Measurements from ENCODE around the gene IDH2. TPM values are rescaled to one million over a fixed set of nuclear protein-coding genes. Genes with fewer than 3 reads are reported as not detected.
A peak's percentile ranks its signal among the peaks of the same experiment; 100 is the strongest.

Gene IDH2
- total and polyA plus RNA-seq, 2 of the 13 experiments (the other 11 are each of a cell fraction or from before 2014, with no cell fraction given), result 121 to 145 TPM

DNA sequence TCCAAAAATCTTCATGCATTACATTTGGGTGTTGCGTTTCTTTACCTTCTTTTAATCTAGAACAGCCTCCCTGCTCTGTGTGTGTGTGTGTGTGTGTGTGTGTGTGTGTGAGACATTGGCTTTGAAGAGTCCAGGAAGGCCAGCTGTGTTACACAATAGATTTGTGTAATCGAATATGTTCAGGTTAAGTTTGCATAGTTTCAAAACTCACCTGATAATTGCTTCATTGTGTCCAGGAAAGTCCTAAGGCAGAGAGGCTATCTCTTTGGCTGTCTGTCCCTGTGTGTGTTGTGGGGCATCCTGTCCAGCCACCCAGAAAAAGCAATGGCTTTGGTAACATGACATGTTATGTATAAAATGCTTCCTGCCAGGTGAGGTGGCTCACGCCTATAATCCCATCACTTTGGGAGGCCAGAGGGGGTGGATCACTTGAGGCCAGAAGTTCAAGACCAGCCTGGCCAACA lies 63.6 kb downstream of the IDH2 start (continued):
- TF ChIP-seq ZSCAN29 (CRISPR knock-in tag; conservative IDR thresholded peaks at IDR 0.05) (0 out of 2 replicates have a peak, but pooled peaks have one; percentile 33), EP300 (IDR thresholded peaks at IDR 0.05; ENCODE audit: low read depth in 2 of 2, low read length in 2 of 2) (peak; percentile 41 to 82; a peak in 2 of 4 replicates), EP300 (CRISPR knock-in tag; IDR thresholded peaks at IDR 0.05; ENCODE audit: borderline replicate concordance) (peak; percentile 32; the same call in 1 of the 2 replicates), RFX5 (IDR thresholded peaks at IDR 0.05; ENCODE audit: low read depth, low read length) (no peak), NFATC3 (CRISPR knock-in tag; IDR thresholded peaks at IDR 0.05) (no peak), MIXL1 (CRISPR knock-in tag; IDR thresholded peaks at IDR 0.05) (0 out of 2 replicates have a peak, but pooled peaks have one; percentile 18), SOX13 (IDR thresholded peaks at IDR 0.05) (peak; percentile 92), SOX13 (CRISPR knock-in tag; conservative IDR thresholded peaks at IDR 0.05 in 1 of 2, IDR thresholded peaks at IDR 0.05 in 1 of 2) (peak in 1 of 2 experiments; percentile 94; a peak in 2 of 4 replicates), SIX4 (CRISPR knock-in tag; IDR thresholded peaks at IDR 0.05) (peak; percentile 53), REPIN1 (CRISPR knock-in tag; IDR thresholded peaks at IDR 0.05; ENCODE audit: borderline replicate concordance, low read depth) (peak; percentile 76), DPF2 (CRISPR knock-in tag; IDR thresholded peaks at IDR 0.05; ENCODE audit: borderline replicate concordance, low read depth) (peak; percentile 90), SIX1 (CRISPR knock-in tag; IDR thresholded peaks at IDR 0.05; ENCODE audit: borderline replicate concordance) (peak; percentile 84; the same call in 1 of the 2 replicates), ZEB1 (IDR thresholded peaks at IDR 0.05; ENCODE audit: insufficient replicate concordance, low read depth) (peak; percentile 91), TBX2 (CRISPR knock-in tag; IDR thresholded peaks at IDR 0.05; ENCODE audit: borderline replicate concordance) (peak; percentile 86; the same call in 1 of the 2 replicates), ZNF34 (CRISPR knock-in tag; IDR thresholded peaks at IDR 0.05; ENCODE audit: borderline replicate concordance) (0 out of 2 replicates have a peak, but pooled peaks have one; percentile 77)
- TF ChIP-seq, protein P1, sequence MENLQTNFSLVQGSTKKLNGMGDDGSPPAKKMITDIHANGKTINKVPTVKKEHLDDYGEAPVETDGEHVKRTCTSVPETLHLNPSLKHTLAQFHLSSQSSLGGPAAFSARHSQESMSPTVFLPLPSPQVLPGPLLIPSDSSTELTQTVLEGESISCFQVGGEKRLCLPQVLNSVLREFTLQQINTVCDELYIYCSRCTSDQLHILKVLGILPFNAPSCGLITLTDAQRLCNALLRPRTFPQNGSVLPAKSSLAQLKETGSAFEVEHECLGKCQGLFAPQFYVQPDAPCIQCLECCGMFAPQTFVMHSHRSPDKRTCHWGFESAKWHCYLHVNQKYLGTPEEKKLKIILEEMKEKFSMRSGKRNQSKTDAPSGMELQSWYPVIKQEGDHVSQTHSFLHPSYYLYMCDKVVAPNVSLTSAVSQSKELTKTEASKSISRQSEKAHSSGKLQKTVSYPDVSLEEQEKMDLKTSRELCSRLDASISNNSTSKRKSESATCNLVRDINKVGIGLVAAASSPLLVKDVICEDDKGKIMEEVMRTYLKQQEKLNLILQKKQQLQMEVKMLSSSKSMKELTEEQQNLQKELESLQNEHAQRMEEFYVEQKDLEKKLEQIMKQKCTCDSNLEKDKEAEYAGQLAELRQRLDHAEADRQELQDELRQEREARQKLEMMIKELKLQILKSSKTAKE (CRISPR knock-in tag; IDR thresholded peaks at IDR 0.05; ENCODE audit: borderline replicate concordance), result peak; percentile 88
- TF ChIP-seq, protein P2, sequence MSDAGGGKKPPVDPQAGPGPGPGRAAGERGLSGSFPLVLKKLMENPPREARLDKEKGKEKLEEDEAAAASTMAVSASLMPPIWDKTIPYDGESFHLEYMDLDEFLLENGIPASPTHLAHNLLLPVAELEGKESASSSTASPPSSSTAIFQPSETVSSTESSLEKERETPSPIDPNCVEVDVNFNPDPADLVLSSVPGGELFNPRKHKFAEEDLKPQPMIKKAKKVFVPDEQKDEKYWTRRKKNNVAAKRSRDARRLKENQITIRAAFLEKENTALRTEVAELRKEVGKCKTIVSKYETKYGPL (CRISPR knock-in tag; IDR thresholded peaks at IDR 0.05), result peak; percentile 45; the same call in 1 of the 2 replicates
- TF ChIP-seq, protein P3, sequence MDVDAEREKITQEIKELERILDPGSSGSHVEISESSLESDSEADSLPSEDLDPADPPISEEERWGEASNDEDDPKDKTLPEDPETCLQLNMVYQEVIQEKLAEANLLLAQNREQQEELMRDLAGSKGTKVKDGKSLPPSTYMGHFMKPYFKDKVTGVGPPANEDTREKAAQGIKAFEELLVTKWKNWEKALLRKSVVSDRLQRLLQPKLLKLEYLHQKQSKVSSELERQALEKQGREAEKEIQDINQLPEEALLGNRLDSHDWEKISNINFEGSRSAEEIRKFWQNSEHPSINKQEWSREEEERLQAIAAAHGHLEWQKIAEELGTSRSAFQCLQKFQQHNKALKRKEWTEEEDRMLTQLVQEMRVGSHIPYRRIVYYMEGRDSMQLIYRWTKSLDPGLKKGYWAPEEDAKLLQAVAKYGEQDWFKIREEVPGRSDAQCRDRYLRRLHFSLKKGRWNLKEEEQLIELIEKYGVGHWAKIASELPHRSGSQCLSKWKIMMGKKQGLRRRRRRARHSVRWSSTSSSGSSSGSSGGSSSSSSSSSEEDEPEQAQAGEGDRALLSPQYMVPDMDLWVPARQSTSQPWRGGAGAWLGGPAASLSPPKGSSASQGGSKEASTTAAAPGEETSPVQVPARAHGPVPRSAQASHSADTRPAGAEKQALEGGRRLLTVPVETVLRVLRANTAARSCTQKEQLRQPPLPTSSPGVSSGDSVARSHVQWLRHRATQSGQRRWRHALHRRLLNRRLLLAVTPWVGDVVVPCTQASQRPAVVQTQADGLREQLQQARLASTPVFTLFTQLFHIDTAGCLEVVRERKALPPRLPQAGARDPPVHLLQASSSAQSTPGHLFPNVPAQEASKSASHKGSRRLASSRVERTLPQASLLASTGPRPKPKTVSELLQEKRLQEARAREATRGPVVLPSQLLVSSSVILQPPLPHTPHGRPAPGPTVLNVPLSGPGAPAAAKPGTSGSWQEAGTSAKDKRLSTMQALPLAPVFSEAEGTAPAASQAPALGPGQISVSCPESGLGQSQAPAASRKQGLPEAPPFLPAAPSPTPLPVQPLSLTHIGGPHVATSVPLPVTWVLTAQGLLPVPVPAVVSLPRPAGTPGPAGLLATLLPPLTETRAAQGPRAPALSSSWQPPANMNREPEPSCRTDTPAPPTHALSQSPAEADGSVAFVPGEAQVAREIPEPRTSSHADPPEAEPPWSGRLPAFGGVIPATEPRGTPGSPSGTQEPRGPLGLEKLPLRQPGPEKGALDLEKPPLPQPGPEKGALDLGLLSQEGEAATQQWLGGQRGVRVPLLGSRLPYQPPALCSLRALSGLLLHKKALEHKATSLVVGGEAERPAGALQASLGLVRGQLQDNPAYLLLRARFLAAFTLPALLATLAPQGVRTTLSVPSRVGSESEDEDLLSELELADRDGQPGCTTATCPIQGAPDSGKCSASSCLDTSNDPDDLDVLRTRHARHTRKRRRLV (CRISPR knock-in tag; IDR thresholded peaks at IDR 0.05), result no peak
- TF ChIP-seq, protein P4, sequence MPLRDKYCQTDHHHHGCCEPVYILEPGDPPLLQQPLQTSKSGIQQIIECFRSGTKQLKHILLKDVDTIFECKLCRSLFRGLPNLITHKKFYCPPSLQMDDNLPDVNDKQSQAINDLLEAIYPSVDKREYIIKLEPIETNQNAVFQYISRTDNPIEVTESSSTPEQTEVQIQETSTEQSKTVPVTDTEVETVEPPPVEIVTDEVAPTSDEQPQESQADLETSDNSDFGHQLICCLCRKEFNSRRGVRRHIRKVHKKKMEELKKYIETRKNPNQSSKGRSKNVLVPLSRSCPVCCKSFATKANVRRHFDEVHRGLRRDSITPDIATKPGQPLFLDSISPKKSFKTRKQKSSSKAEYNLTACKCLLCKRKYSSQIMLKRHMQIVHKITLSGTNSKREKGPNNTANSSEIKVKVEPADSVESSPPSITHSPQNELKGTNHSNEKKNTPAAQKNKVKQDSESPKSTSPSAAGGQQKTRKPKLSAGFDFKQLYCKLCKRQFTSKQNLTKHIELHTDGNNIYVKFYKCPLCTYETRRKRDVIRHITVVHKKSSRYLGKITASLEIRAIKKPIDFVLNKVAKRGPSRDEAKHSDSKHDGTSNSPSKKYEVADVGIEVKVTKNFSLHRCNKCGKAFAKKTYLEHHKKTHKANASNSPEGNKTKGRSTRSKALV (CRISPR knock-in tag; IDR thresholded peaks at IDR 0.05), result no peak
